Measurements from ENCODE around the gene RGS3.

- TF ChIP-seq POLR2A (IDR thresholded peaks at IDR 0.05) (no peak), CTCF (IDR thresholded peaks at IDR 0.05) (no peak)
Measured at GRCh38 chr9:113519426-113520108, 56.0 kb downstream of the RGS3 start.

Data from thyroid gland (tissue), 4 donors.